NCI-H1436 treated with DMSO at 0.1 percent for 48 hours (cell line): Measurements from ENCODE around the gene SSR3.

Source experiments
- DNase-seq: peaks from one replicate; lab custom pipeline; 2025; lab: John Stamatoyannopoulos, UW

SSR3 gene

DNA sequence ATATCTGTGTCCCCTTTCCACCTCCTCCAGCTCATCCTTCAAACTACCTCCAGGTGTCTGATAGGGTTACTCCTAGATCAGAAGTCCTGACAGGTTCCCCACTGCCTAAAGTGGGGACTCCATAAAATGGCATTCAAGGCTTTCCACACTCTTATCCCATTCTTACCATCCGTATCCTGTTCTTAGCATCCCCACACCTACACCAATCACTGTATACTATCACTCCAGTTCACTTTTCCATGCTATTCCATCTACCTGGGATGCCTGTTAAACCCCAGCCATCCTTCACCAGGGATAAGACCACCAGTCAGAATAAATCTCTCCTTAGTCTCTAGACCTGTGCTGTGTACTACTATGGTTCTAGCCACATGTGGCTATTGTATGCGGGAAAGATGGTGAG is 19.1 kb downstream of the SSR3 start:
- DNase-seq, result no peak

DNA sequence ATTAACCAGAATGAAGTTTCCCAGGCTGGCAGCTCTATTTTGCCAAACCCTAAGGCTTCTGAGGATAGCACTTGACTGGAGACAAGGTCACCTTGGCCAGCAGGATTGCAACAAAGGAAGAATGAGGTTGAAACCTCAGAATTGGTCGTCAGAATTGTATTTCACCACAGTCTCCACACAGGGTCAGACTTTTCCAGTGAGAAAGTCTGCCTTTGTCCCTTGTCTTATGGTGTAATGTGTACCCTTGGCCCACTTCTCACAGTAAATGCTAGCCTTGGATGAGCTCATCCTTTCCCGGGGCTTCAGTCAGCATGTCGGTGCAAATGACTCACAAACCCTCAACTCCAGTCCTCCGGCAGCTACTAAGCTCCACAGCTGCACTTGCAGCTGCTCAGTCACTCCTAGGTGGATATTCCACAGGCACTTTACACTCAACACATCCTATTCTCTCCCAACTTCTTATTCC is 19.7 kb downstream of the SSR3 start:
- no peak for DNase-seq

DNA sequence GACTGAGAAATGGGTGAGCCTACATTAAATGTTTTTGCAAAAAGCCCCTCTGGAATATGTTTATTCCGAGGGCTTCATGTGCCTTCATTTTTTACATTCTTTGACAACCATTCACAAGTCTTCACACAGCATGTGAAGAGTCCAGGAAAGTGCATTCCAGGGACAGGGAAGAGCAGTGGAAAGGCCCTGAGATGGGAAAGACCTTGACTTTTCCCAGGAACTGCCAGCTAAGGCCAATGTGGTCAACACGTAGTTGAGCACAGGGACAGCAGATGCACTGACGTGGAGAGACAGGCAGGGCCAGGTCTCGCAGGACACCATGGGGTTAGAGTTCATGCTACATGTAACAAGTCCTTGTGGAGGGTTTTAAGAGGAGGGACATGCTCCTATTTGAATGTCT is 21.7 kb downstream of the SSR3 start:
- DNase-seq, result no peak

DNA sequence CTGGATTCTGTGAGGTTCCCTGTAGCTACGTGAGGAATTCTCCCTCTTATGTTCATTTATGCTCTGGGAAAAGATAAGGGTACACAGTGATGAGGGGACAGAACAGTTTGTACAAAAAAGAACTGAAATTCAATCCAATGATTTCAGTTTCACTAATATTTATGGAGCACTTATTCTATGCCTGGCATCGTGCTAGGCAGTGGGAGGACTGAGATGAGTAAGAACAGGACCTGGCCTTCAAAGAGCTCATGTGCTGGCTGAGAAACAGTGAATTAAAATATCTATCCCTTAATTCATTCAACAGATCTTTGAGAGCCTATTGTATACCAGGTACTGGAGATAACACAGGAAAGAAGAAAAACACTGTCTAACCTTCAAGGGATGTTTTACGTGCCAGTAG is 22.2 kb downstream of the SSR3 start:
- no peak for DNase-seq

DNA sequence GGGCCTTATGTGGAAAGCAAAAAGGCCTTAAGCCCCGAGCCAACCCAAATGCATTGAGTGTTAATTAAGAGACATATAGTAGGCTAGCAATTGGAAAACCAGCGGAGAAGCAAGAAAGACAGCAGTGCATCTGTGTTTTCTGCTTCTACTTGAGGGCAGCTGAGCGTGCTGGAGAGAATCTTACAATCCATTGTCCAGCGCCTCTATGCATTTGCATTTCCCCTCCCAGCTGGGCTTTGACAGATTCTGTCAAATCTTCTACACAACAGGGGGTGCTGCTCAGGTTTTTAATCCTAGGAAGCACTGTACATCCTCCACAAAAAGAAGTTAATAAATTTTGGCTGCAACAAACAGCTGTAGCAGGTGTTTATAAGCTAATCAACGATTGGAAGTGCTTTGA is 23.9 kb downstream of the SSR3 start:
- no peak for DNase-seq

DNA sequence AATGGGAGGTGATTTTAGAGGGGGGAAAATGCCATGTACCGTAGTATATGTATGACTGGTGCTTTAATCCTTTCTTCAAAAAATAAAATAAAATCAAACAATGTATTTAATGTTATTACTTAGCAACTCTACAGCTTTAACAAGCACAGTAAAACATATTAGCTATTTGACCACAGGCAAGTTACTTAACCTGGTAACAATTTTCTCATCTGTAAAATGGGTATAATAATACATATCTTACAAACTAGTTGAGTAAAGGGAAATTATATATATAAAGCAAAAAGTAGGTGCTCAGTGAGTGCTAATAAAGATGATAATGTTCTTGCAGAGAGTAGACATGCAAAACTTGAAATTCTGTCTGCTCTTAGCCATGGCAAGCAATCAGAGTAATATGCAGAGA is 27.9 kb downstream of the SSR3 start:
- no peak for DNase-seq

DNA sequence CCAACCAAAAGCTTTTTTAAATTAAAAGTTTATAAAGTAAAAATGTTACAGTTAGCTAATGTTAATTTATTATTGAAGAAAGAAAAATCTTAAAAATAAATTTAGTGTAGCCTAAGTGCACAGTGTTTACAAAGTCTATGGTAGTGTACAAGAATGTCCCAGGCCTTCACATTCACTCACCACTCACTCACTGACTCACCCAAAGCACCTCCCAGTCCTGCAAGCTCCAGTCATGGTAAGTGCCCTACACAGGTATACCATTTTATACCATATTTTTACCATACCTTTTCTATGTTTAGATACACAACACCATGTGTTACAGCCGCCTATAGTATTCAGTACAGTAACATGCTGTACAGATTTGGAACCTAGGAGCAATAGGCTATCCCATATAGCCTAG is 29.1 kb downstream of the SSR3 start:
- DNase-seq, result no peak

DNA sequence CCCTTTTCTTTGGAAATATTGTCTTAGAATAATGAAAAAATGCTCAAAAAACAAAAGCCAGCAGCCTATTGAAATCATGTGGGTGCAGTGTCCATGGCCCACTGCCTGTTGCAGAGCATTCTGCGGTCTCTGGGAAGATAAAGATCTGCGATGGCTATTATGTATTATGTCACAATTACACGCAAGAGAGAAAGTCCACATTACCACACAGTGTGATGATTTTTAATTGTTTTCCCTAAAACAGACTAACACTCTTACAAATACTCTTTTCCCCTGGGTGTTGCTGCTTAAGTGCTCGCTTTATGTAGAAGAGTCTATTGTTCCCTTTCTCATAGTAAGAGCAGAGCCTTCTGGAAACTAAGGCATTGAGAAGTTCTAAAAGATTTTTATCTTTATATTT is 32.2 kb downstream of the SSR3 start:
- DNase-seq, result no peak

DNA sequence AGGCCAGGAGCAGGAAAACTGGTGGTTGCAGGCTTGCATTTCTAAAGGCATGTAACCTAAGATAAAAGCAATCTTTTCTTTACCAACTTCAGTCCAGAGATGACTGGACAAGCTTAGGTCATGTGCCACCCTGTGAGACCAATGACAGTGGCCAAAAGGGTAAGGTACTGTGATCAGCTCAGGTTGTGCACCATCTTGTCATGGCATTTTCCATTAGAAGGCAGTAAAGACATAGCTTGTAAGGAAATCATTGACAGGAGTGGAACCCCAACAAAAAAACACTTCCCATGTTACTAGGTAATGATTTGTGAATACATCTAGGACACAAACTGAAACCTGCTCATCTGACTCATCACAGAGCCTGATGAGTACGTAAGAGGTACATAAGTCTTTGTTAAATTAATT is 35.2 kb downstream of the SSR3 start:
- DNase-seq, result no peak

DNA sequence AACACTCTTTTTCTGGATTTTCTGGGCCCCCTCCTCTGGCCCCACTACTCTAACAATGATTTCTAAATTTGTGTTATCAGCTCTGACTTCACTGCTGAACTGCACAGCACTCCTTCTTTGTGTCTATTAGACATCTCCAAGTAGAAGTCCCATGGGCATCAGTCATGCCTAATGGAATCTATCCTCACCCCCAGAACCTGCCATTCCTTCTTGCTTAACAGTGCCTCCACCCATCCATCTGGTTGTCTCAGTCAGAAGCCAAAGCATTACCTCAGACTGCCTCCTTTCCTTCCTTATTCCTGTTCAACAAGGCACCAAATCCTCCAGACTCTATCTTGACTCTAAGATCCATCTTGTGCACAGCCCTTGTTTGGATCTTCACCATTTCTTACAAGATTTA is 36.2 kb downstream of the SSR3 start:
- DNase-seq, result no peak

DNA sequence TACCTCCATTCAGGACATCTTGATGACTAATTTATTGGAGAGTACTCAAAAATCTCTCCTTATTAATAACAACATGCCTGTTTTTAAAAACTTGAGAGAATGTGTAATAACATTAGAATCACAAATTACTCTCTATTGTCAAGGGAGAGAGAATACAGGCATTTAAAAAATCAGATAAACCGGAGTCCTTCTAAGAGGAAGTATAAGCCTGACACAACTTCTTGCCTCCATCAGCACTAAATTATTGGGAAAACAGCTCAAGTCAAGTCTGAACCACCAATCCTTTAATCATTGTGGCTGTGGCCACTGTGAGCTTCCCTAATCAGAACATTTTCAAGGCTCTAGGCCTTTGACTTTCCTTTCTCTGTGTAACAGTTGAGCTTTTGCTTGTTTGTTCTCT is 38.0 kb downstream of the SSR3 start:
- no peak for DNase-seq

DNA sequence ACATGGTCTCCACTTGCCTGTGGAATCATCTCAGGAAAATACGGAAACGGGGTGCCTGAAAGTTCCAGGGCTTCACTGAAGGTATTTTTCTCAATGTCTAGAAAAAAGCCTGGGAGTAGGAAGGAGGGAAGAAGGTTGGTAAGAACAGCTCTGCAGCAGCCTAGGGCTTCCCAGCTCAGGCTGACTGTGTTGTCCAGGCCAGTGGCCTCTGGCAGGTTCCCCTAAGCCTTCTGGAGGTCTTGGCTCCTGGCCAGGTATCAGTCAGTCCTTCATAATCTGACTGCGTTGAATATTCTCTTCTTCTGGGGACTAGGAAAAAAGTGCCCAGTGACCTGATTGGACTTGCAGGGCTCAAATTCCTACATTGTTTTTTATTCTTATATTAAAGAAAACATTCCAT is 38.6 kb downstream of the SSR3 start:
- DNase-seq, result no peak

DNA sequence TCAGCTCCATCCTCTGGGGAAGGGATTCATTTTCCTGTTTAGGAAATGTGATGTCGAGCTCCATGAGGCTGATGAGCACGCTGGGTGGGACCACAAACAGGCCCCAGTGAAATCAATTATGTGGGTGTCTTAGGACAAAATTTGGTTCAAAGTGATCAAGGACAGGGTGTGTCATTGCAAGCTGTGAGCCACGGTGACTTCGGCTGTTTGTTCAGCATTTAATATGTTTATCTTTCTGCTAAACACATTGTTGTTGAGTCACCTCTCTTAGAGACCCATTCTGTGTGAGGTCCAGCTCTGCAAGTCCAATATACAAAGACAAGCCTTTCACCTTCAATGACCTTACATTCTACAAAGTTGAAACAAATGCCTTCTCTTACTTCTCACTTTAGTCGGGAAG is 41.3 kb downstream of the SSR3 start:
- DNase-seq, result no peak

DNA sequence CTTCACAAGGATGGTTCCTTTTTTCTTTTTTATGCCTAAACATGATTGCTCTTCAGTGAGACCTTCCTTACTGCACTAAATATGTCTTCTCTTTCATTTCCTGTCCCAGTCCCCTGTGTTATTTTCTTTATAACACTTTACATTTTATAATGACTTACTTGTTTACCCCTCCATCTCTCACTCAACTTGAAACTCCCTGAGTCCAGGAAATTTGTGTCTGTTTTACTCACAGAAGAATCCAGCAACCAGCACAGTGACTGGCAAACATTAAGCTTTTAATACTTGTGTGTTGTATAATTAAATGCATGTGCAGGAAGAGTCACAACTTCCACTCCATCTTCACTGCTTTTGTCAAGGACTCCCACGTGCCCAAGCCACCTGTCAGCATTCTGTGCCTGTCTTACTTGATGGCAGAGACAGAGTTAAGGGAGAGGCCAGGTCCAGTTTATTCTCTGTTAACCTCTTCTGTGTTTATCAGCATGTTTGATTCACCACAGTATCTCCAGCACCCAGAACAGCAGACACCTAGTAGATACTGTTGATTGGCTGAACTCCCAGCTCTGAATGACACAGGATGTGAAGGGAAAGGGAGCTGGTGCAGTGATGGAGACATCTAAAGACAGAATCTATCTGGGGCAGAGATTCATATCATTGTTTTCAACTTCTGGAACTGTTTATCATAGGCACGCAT is 42.8 kb downstream of the SSR3 start:
- DNase-seq, result no peak

DNA sequence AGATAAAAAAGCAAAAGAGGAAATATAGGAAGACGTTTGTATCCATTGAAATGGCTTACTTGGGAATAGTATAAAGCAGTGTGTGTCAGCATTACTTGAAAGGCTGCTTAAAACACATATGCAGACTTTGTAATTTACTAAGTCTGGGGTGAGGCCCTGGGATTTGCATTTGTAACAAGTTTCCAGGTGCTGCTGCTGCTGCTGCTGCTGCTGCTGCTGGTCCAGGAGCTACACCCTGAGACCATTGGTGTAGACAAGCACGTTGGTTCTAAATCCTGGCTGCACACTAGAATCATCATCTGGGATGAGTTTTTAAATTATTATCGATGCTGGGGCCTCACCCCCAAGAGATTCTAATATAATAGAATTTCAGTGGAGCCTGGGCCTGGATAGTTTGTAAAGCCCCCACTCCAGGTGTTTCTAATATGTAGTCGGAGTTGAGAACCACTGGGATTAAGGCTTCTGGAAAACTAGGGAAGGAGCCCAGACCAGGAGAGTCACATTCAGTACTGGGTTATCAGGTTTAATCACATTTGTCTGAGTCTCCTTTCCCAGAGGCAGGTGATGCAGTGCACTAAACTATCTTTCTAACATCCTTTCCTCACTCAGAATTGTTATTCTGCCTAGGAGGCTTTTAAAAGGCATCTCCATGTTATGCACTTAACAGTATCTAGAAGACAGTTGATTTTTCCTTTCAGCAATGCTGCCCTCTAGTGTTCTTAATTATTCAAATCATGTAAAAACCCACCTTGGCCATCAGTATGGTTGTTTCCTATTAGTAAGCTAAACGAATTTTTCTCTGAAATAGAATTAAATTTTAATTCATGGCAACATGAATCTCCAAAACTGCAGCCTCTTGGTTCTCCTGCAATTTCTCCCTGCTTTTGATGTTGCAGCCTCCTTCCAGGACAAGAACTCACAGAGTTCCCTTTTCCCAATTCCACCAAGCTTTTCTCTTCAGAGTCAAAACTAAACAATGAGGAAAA is 45.4 kb downstream of the SSR3 start:
- DNase-seq, result peak; percentile 13

DNA sequence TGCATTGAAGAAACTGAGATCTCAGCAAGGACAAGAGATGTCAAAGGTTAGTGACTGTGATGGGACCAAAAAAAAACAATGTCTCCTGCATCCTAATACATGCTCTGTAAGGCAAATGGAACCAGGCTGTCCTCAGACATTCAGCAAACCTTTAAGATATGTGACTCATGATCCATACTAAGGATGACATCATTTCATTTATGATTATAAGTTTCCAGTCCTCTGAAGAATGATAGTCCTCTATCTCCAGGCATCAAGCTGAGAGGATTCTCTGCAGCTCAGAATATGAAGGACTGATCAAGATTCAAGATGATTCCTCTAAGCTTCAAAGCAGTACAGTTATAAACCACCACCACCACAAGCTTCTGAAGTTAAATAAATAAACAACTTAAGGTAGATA is 47.6 kb downstream of the SSR3 start:
- no peak for DNase-seq

DNA sequence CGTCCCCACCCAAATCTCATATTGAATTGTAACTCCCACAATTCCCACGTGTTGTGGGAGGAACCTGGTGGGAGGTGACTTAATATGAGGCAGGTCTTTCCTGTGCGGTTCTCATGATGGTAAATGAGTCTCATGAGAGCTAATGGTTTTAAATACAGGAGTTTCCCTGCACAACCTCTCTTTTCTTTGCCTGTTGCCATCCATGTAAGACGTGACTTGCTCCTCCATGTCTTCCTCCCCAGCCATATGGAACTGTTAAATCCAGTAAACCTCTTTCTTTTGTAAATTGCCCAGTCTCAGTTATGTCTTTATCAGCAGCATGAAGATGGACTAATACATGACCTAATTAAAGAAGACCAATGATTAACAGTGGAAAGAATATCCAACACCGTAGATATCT is 56.6 kb downstream of the SSR3 start:
- DNase-seq, result no peak

DNA sequence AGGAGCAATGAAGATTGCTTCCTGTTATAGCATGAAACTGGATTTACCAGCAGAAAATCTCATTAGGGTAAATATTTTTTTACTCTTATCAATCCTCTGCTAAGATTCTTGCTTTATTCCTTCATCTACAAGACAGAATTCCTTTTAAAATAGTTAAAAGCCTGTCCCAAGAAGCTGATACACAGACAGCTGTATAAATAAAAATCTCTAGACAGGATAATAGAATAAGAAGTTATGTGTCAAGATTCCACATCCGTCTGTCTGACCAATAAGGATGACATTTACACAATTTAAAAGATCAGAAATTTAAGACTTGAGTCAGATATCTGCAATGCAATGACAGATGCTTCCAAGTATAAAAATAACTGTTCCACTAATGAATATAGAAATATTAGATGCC is 57.6 kb downstream of the SSR3 start:
- no peak for DNase-seq

DNA sequence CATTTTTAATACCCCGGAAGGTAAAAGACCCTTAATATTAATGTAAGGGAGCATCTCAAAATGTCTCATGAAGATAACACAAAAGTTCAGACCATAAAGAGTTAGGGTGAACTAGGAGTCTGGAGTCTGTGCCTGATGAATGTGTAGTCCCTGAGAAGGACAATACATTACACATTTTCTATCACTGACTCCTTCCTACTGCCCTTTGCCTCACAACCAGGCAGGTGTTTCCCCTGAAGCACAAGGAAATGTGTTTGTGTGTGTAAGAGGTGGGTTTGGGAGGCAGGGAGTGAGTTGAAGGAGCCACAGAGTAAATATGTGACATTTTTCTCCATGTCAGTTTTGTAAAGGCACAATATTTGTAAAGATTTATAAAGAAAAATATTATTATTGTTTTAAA is 59.1 kb downstream of the SSR3 start:
- DNase-seq, result no peak

DNA sequence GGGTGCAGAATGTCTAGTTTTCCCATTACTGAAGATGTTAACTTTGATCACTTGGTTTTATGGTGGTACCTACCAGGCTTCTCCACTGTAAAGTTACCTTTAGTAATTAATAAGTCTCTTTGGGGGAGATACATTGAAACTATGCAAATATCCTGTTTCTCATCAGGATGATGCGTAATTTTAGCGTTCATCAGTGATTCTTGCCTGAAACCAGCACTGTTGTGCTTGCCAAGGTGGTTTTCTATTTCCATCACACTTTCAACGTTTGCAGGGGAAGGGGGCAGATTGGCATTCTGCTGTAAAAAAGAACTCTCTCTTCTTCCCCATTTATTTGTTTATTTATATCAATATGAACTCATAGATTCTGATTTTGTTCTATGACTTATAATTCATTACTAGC is 61.0 kb downstream of the SSR3 start:
- DNase-seq, result no peak

DNA sequence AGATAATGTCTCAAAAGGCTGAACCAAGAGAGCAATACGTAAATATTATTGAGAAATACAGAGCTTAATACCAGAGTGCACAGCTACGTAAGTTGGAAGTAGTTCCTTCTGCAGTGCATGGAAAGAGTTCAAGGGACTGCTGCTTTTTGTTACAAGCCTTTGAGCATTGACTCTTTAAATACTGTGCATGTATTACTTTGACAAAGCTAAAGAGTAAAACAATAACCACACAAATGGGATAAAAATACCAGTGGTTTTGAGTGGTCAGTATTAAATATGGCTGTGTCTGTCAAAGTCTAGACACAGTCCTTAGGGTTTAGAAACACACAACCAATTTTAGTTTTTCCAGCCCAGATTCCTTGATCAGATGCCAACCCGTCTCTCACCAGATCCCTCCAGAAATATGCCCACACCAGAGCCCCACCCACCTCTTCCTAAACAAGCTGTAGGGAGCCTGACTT is 62.1 kb downstream of the SSR3 start:
- no peak for DNase-seq

DNA sequence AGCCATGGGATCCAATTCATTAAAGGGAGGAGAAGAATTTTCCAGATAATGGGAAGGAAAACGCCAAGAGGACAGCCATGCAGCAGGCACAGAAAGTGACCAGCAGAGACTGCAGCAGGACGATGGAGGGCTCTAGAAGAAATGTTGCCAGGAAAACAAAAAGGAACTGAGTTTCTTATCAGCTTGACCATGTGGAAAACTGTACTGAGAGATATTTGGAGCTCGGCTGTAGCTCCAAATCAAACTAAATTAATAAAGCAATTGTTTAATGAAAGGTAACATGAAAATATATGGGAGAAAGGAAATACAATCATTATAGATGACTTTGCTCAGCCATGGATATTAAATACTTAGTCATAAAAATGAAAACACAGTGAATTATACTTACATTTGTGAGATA is 63.7 kb downstream of the SSR3 start:
- no peak for DNase-seq
